Measurements from ENCODE around the gene FMNL2.

Gene FMNL2

DNA sequence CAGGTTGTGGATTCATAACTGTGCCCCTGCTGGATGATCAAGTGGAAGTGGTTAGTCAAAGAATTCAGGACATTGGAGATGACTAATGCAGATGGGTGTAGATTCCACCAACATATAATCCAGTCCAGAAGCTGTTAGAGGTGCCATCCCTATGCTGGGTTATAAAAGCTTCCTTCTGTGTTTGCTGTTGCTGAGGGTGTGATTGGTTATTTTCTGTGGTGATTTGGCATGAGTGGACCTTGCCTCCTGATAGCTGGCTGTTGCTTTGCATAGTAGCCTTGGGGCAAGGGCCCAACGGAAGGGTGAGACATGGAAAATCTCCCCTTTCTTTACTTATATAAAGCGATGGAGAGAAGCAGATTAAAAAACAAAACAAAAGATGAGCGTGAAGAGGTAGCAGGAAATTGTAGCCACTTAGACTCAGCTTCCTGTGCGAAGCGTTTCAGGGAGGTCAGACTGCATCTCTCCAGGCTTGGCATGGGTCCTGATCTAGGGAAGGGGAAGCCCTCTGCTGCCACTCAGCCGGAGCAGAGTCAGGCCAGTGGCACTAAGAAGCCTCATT is 190.4 kb downstream of the FMNL2 start:
- FAIRE-seq = no peak
- TF ChIP-seq PAX5 (IDR thresholded peaks at IDR 0.05; ENCODE audit: insufficient read depth, low read length, severe bottlenecking) = no peak
- TF ChIP-seq SPI1 (IDR thresholded peaks at IDR 0.05; ENCODE audit: low read depth, low read length) = no peak
- no peak for TF ChIP-seq POLR2A (IDR thresholded peaks at IDR 0.05; ENCODE audit: low read depth, low read length)
- no peak for TF ChIP-seq POLR2AphosphoS5 (IDR thresholded peaks at IDR 0.05; ENCODE audit: low read depth, low read length)
- TF ChIP-seq POU2F2 (IDR thresholded peaks at IDR 0.05; ENCODE audit: low read depth, low read length) = no peak
- no peak for TF ChIP-seq TAF1 (IDR thresholded peaks at IDR 0.05; ENCODE audit: low read depth, low read length)
- no peak for DNase-seq (ENCODE audit: insufficient read length, low spot score)

DNA sequence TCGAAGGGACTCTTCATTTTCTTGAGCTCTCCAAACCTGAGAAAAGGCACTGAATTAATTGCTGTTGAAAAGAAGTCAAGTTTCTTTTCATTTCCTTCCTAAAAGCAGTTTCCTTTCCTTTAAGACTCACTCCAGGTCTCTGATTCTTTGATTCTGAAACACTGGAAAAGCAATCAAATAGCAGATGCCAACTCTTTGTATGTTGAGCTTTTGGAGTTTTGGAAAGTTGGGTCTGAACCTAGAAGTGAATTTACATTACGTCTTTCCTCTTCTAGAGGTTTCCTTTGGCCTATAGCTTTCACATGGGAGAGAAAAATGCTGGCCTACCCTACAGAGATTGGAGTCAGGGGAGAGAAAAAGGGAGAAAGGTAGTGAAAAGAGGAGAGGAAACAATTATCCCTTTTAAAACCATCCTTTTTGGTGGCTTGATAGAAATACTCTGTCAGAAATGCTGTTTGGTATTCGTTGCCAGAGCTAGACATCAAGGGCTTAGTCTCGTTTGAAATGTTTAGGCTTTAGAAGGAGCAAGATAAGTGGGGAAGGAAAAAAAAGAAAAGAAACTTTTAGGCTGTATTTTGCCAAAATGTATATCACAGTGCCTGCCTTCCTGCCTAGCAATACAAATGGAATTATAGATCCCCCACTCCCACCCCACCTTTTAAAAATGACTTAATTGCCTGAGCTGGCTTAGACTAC is 194.6 kb downstream of the FMNL2 start:
- TF ChIP-seq PAX5 (IDR thresholded peaks at IDR 0.05; ENCODE audit: insufficient read depth, low read length, severe bottlenecking) (no peak), POU2F2 (IDR thresholded peaks at IDR 0.05; ENCODE audit: low read depth, low read length) (no peak), POLR2AphosphoS5 (IDR thresholded peaks at IDR 0.05; ENCODE audit: low read depth, low read length) (no peak)
- DNase-seq (ENCODE audit: insufficient read length, low spot score) = no peak
- no peak for FAIRE-seq

DNA sequence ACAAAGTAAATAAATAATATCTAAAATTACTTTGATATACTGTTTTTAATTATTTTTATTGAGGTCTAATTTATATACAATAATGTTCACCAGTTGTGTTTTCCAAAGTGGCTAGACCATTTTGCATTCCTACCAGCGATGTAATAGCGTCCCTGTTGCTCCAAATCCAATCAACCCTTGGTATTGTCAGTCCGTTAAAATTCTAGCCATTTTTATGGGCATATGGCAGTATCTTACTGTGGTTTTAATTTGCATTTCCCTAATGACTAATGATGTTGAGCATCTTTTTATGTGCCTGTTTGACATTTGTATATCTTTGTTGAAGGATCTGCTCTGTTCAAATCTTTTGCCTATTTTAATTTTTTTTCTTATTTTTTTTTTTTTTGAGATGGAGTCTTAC is 197.3 kb downstream of the FMNL2 start:
- DNase-seq (ENCODE audit: insufficient read length, low spot score) (no peak), FAIRE-seq (no peak)
- TF ChIP-seq POU2F2 (IDR thresholded peaks at IDR 0.05; ENCODE audit: low read depth, low read length) = no peak
- no peak for TF ChIP-seq TAF1 (IDR thresholded peaks at IDR 0.05; ENCODE audit: low read depth, low read length)
- TF ChIP-seq SPI1 (IDR thresholded peaks at IDR 0.05; ENCODE audit: low read depth, low read length) = no peak
- TF ChIP-seq POLR2A (IDR thresholded peaks at IDR 0.05; ENCODE audit: low read depth, low read length) = no peak
- TF ChIP-seq POLR2AphosphoS5 (IDR thresholded peaks at IDR 0.05; ENCODE audit: low read depth, low read length) = no peak
- no peak for TF ChIP-seq PAX5 (IDR thresholded peaks at IDR 0.05; ENCODE audit: insufficient read depth, low read length, severe bottlenecking)

DNA sequence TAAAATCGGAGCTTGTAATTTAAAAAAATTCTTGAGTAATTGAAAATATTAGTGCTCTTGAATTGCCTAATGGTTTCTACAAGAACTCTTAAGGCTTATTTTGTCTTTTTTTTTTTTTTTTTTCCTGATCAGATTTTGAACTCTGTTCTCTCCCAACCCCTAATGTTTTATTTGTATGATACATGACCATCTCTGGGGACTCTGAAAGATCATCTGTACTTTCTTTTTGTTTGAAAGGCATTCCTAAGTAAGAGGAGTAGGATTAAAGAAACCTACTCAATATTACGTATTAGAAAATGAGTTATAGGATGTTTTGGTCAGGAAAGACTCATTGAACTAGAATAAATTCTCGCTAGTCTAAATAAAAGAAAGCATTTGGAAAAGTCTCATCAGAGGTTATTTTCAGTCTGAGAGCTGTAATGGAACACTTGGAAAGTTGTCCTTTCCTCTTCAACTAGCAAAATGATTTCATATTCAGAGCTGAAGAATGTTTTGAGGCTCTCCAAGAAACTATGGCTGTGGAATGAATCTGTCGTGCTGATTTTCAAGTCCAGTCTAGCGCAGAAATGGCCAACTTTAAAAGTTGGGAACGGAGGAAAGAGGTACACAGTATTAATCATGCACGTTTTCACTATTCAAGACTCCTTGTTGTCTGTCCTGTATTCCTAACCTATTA is 199.6 kb downstream of the FMNL2 start:
- FAIRE-seq = no peak
- no peak for DNase-seq (ENCODE audit: insufficient read length, low spot score)
- TF ChIP-seq PAX5 (IDR thresholded peaks at IDR 0.05; ENCODE audit: insufficient read depth, low read length, severe bottlenecking) (no peak), POLR2AphosphoS5 (IDR thresholded peaks at IDR 0.05; ENCODE audit: low read depth, low read length) (no peak), SPI1 (IDR thresholded peaks at IDR 0.05; ENCODE audit: low read depth, low read length) (no peak), POU2F2 (IDR thresholded peaks at IDR 0.05; ENCODE audit: low read depth, low read length) (no peak), POLR2A (IDR thresholded peaks at IDR 0.05; ENCODE audit: low read depth, low read length) (no peak), TAF1 (IDR thresholded peaks at IDR 0.05; ENCODE audit: low read depth, low read length) (no peak)

DNA sequence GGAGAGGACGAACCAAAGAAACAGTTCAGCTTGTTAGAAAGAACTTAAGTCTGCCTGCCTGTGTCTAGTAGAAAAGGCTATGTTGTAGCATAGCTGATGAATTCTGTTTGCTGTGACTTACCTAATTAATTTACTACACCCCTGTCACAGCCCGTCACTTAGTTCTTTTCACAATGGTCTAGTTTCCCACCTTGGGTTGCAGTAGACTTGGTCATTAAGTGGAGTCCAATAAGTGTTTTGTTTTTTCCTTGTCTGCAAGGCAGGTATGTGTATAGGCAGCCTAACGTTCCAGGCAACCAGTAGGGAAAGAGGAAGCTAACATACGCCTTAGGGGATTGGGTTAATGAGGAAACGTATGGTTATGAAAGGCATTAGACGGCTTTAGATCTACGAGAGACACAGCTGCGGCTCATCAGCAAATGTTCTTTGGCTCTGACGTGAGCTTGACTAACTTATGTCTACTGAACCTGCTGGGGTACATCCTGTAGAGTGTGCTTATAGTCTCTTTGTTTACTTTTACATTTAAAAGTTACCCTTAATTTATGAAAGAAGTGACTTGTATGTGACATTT is 202.2 kb downstream of the FMNL2 start:
- DNase-seq (ENCODE audit: insufficient read length, low spot score) = no peak
- no peak for FAIRE-seq
- TF ChIP-seq POU2F2 (IDR thresholded peaks at IDR 0.05; ENCODE audit: low read depth, low read length) (no peak), SPI1 (IDR thresholded peaks at IDR 0.05; ENCODE audit: low read depth, low read length) (no peak), PAX5 (IDR thresholded peaks at IDR 0.05; ENCODE audit: insufficient read depth, low read length, severe bottlenecking) (no peak), POLR2A (IDR thresholded peaks at IDR 0.05; ENCODE audit: low read depth, low read length) (no peak), TAF1 (IDR thresholded peaks at IDR 0.05; ENCODE audit: low read depth, low read length) (no peak), POLR2AphosphoS5 (IDR thresholded peaks at IDR 0.05; ENCODE audit: low read depth, low read length) (no peak)

DNA sequence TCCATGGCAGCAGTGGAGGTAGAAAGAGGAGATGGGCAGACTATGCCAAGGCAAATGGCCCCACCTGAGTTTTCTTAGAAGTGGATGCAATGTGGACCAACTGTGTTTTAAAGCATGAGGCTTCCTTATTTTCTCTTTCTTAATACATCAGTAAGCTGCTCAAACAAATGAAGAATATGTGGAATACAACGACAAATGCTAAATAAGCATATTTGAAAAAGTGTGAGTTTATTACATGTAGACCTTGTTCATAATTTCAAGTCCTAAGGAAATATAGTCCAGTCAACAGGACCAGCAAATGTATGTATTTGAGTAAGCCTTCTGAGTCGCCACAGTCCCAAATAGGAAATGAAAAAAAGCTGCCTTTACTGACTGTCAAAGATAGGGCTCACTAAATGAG is 204.4 kb downstream of the FMNL2 start:
- no peak for DNase-seq (ENCODE audit: insufficient read length, low spot score)
- no peak for TF ChIP-seq TAF1 (IDR thresholded peaks at IDR 0.05; ENCODE audit: low read depth, low read length)
- TF ChIP-seq POLR2A (IDR thresholded peaks at IDR 0.05; ENCODE audit: low read depth, low read length) = no peak
- TF ChIP-seq SPI1 (IDR thresholded peaks at IDR 0.05; ENCODE audit: low read depth, low read length) = no peak
- no peak for TF ChIP-seq PAX5 (IDR thresholded peaks at IDR 0.05; ENCODE audit: insufficient read depth, low read length, severe bottlenecking)
- no peak for TF ChIP-seq POLR2AphosphoS5 (IDR thresholded peaks at IDR 0.05; ENCODE audit: low read depth, low read length)
- no peak for TF ChIP-seq POU2F2 (IDR thresholded peaks at IDR 0.05; ENCODE audit: low read depth, low read length)
- no peak for FAIRE-seq

DNA sequence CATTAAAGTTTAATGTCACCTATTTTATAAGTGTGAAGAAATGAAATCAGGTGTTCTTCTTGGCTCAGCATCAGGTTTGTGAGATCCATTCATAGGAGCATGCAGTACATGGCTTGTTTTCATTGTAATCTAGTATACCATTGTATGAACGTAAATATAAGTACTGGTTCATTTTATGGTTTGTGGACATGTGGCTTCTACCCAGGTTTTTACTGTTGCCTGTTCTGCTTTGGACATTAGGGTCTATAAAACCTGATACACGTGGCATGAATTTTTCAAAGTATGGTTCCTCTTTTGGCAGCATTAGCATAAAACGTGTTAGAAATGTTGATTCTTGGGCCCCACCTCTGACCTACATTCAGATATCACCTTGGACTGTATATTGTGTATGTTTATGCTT is 206.7 kb downstream of the FMNL2 start:
- FAIRE-seq (no peak), DNase-seq (ENCODE audit: insufficient read length, low spot score) (no peak)
- no peak for TF ChIP-seq POLR2AphosphoS5 (IDR thresholded peaks at IDR 0.05; ENCODE audit: low read depth, low read length)
- no peak for TF ChIP-seq POU2F2 (IDR thresholded peaks at IDR 0.05; ENCODE audit: low read depth, low read length)
- TF ChIP-seq POLR2A (IDR thresholded peaks at IDR 0.05; ENCODE audit: low read depth, low read length) = no peak
- TF ChIP-seq SPI1 (IDR thresholded peaks at IDR 0.05; ENCODE audit: low read depth, low read length) = no peak
- TF ChIP-seq TAF1 (IDR thresholded peaks at IDR 0.05; ENCODE audit: low read depth, low read length) = no peak

DNA sequence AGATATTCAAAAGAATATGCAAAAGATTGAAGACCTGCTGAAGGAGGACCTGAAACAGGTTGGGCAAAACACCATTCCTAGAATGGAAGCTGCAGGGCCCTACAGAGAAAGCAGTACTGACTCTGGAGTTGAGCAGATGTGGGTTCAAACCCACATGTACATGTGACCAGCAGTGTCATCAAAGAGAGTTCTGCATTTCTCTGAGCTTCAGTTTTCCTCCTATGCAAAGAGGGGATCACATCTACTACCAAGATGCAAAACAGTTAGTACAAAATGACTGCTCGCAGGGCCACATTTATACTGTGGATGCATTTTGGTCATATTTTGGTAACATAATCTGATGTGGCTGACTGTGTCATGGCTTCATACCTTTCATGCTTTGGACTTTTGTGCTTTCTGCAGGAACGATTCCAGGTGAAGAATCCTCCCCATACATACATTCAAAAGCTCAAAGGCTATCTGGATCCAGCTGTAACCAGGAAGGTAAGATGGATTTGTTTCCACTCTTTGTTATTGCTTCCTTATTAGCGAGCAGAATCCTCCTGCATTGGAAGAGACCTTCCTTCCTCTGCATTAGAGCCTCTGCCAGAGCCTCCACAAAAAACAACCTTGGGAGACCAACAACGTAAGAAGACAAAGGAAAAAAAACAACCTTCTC is 207.5 kb downstream of the FMNL2 start:
- FAIRE-seq (no peak), DNase-seq (ENCODE audit: insufficient read length, low spot score) (no peak)
- TF ChIP-seq TAF1 (IDR thresholded peaks at IDR 0.05; ENCODE audit: low read depth, low read length) = no peak
- TF ChIP-seq POLR2AphosphoS5 (IDR thresholded peaks at IDR 0.05; ENCODE audit: low read depth, low read length) = no peak
- TF ChIP-seq SPI1 (IDR thresholded peaks at IDR 0.05; ENCODE audit: low read depth, low read length) = 0 out of 2 replicates have a peak, but pooled peaks have one; percentile 2

DNA sequence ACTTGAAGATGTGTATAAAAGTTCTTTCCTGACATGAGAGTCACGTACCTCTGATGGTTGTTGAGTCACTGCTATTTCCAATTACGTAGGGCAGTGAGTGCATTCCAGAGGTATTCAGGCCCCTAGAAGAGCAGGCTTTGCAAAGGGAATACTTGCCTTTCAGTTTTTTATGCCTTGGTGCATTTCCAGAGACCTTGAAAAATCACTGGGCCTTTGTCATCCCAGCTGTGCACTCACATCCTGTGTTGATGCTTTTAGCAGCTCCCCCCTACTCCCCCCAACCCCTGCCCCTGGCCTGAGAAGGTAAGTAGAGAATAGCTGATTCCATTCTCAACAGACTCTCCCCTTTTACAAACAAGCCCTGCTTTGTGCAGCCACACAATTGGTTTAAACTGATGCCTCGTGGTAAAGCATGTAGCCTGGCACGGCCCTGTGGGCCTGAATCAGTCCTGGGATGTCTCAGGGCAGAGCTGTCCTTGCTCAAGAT is 208.1 kb downstream of the FMNL2 start:
- no peak for DNase-seq (ENCODE audit: insufficient read length, low spot score)
- TF ChIP-seq POLR2A (IDR thresholded peaks at IDR 0.05; ENCODE audit: low read depth, low read length) (no peak), PAX5 (IDR thresholded peaks at IDR 0.05; ENCODE audit: insufficient read depth, low read length, severe bottlenecking) (no peak)
- no peak for FAIRE-seq
